Endodermal cell (in vitro differentiated cells): Measurements from ENCODE around the gene TXNDC15. TPM values are rescaled to one million over a fixed set of nuclear protein-coding genes. Genes with fewer than 3 reads are reported as not detected.

ENCODE experiments used
- DNase-seq: peaks from one replicate; pipeline ENCODE4 v3.0.0-alpha.2; 2017
- H3K27ac ChIP-seq: 2 replicates; pipeline ENCODE4 v1.5.1; 2013; ENCODE audit warnings: mild to moderate bottlenecking, low read depth, low read length, moderate library complexity
- H3K27me3 ChIP-seq: 2 replicates; pipeline ENCODE4 v1.6.1; 2013; ENCODE audit warnings: mild to moderate bottlenecking, low read length, moderate library complexity; ENCODE audit not compliant: insufficient read depth, control insufficient read depth, poor library complexity, severe bottlenecking
- H3K36me3 ChIP-seq: 2 replicates; pipeline ENCODE4 v1.7.0; 2013; ENCODE audit warnings: mild to moderate bottlenecking, low read length, moderate library complexity; ENCODE audit not compliant: control insufficient read depth, insufficient read depth
- H3K4me1 ChIP-seq: one replicate; pipeline ENCODE4 v1.7.0; 2013; ENCODE audit warnings: low read length; ENCODE audit not compliant: control insufficient read depth, insufficient read depth
- H3K4me3 ChIP-seq: 2 replicates; pipeline ENCODE4 v1.5.1; 2013; ENCODE audit warnings: mild to moderate bottlenecking, low read length, moderate library complexity
- H3K9ac ChIP-seq: 2 replicates; pipeline ENCODE4 v1.6.1; 2013; ENCODE audit warnings: mild to moderate bottlenecking, low read length, moderate library complexity; ENCODE audit not compliant: poor library complexity, severe bottlenecking; ENCODE audit errors: extremely low read depth
- H3K9me3 ChIP-seq: 2 replicates; pipeline ENCODE4 v1.6.1; 2013; ENCODE audit warnings: mild to moderate bottlenecking, low read length, moderate library complexity; ENCODE audit not compliant: control insufficient read depth
- H3K27ac Mint-ChIP-seq: 2 replicates; pipeline ENCODE4 v1.8.0; 2020; ENCODE audit warnings: mixed read lengths
- H3K27me3 Mint-ChIP-seq: 2 replicates; pipeline ENCODE4 v1.8.0; 2021; ENCODE audit warnings: mild to moderate bottlenecking, mixed read lengths; ENCODE audit not compliant: insufficient read depth
- H3K36me3 Mint-ChIP-seq: 2 replicates; pipeline ENCODE4 v1.8.0; 2020; ENCODE audit warnings: low read depth, mixed read lengths
- H3K4me1 Mint-ChIP-seq: 2 replicates; pipeline ENCODE4 v1.8.0; 2020; ENCODE audit warnings: mixed read lengths
- H3K4me3 Mint-ChIP-seq: 2 replicates; pipeline ENCODE4 v1.8.0; 2020; ENCODE audit warnings: mild to moderate bottlenecking, moderate library complexity, mixed read lengths
- H3K9me3 Mint-ChIP-seq: 2 replicates; pipeline ENCODE4 v1.8.0; 2020; ENCODE audit warnings: mild to moderate bottlenecking, mixed read lengths
- CTCF ChIP-seq: fragments of 200-600 bp; sonication (generic); conservative IDR thresholded peaks from 2 replicates; pipeline ENCODE4 v1.5.0; 2021; ENCODE audit warnings: antibody characterized with exemption, mild to moderate bottlenecking
- WGBS, 2 experiments: methylation state at CpG; one replicate each; pipeline versions ENCODE4 v1.1.5 to v1.1.7; 2013; ENCODE audit warnings: missing lambda C conversion rate in 2 of 2, mixed read lengths in 1 of 2; ENCODE audit not compliant: insufficient coverage in 1 of 2, insufficient read length in 1 of 2; 5-methylcytosine and 5-hydroxymethylcytosine counted together
- total RNA-seq, 2 donors: library from RNA; stranded (reverse); fragmentation: NEBNext Ultra II Directional in 1 of 2; extraction: Animal tissue kit (Norgen Biotek cat#: 25700) in 1 of 2; gene quantifications; 2 replicates in 1 of 2; 3 replicates in 1 of 2; pipeline ENCODE4 v1.2.1, GENCODE V29; 2021

Gene TXNDC15
- total RNA-seq, 2 donors from 2014 or later = 34.0 to 37.0 TPM

GRCh38 chr5:134902071-134902801 lies 28.1 kb downstream of the TXNDC15 start:
- H3K4me1 Mint-ChIP-seq = peaks cover 2% of the 10 kb centered on the region
- Histone ChIP-seq H3K27me3 (no peaks in the 10 kb centered on the region), H3K9me3 (no peaks in the 10 kb centered on the region), H3K9ac (no peak overlapping the region), H3K4me3 (no peak overlapping the region), H3K27ac (no peak overlapping the region), H3K36me3 (no peaks in the 10 kb centered on the region), H3K4me1 (no peaks in the 10 kb centered on the region)
- H3K4me3 Mint-ChIP-seq = no peak overlapping the region
- no peak for TF ChIP-seq CTCF
- H3K27ac Mint-ChIP-seq = no peak overlapping the region
- H3K27me3 Mint-ChIP-seq = no peaks in the 10 kb centered on the region
- H3K36me3 Mint-ChIP-seq = peaks cover 15% of the 10 kb centered on the region
- H3K9me3 Mint-ChIP-seq = no peaks in the 10 kb centered on the region
- DNase-seq = no peak
- 92 to 95% methylated on average over 8 to 10 of the region's 10 CpGs for WGBS, 2 experiments

GRCh38 chr5:134904610-134905245 lies 30.6 kb downstream of the TXNDC15 start, which contains the start of gene PCBD2:
Gene PCBD2 (plus strand): TSS chr5:134905131. CDS start chr5:134905140, 9 bp downstream.
- peak within 1 kb of the TSS; percentile 86 for H3K9ac ChIP-seq
- H3K36me3 ChIP-seq = no peaks in the 10 kb centered on the region
- Mint-ChIP-seq H3K27ac (peak within 1 kb of the TSS; percentile 97), H3K36me3 (peaks cover 11% of the 10 kb centered on the region), H3K27me3 (no peaks in the 10 kb centered on the region), H3K4me1 (peaks cover 2% of the 10 kb centered on the region), H3K4me3 (peak within 1 kb of the TSS; percentile 77), H3K9me3 (no peaks in the 10 kb centered on the region)
- H3K27me3 ChIP-seq = no peaks in the 10 kb centered on the region
- peak within 1 kb of the TSS; percentile 96 for H3K27ac ChIP-seq
- DNase-seq = peak; percentile 98
- no peaks in the 10 kb centered on the region for H3K4me1 ChIP-seq
- no peaks in the 10 kb centered on the region for H3K9me3 ChIP-seq
- 0% methylated on average over 16 to 84 of the region's 84 CpGs for WGBS, 2 experiments
- H3K4me3 ChIP-seq = peak within 1 kb of the TSS; percentile 96
- TF ChIP-seq CTCF = peak; percentile 95

GRCh38 chr5:134905246-134905996 lies 31.2 kb downstream of the TXNDC15 start:
- Mint-ChIP-seq H3K4me3 (peak overlapping the region; percentile 77), H3K4me1 (peaks cover 2% of the 10 kb centered on the region), H3K9me3 (no peaks in the 10 kb centered on the region), H3K27me3 (no peaks in the 10 kb centered on the region), H3K27ac (peak overlapping the region; percentile 97), H3K36me3 (peaks cover 12% of the 10 kb centered on the region)
- Histone ChIP-seq H3K9me3 (no peaks in the 10 kb centered on the region), H3K36me3 (no peaks in the 10 kb centered on the region), H3K4me3 (peak overlapping the region; percentile 96), H3K27me3 (no peaks in the 10 kb centered on the region), H3K27ac (peak overlapping the region; percentile 96), H3K9ac (peak overlapping the region; percentile 86), H3K4me1 (no peaks in the 10 kb centered on the region)
- 0 to 1% methylated on average over 21 to 54 of the region's 54 CpGs for WGBS, 2 experiments
- TF ChIP-seq CTCF = peak; percentile 92
- no peak for DNase-seq
